ENCODE results near the gene LTBP2.

Gene LTBP2

DNA sequence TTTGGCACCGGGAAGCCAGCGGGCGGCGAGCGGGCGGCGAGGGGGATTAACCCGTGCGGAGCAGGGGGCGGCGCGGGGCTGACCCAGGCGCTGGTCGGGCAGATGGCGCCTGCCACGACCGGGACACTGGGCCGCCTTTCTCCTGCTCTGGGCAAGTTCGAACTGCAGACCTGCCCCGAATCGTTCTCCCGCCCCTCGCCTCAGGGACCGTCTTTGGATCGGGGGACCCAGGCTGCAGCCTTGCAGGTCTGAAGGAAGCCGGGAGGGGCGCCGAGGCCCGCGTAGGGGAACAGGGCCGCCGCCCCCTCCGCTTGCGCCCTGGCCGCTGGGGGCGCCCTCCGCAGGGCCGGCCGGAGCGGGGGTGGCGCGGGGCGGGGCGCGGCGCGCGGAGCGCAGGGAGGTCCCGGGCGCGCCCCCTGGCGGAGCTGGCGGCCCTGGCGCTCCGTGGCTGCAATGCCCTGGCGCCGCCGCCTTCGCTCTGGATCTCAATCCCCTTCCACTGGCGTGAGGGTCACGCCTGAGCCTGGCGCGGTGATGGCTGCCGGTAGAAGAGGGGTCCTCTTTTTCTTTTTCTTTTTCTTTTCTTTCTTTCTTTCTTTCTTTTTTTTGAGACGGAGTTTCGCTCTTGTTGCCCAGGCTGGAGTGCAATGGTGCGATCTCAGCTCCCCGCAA, 449 bp upstream of the LTBP2 start:
- peak; percentile 93 for DNase-seq (ENCODE audit: low spot score)

DNA sequence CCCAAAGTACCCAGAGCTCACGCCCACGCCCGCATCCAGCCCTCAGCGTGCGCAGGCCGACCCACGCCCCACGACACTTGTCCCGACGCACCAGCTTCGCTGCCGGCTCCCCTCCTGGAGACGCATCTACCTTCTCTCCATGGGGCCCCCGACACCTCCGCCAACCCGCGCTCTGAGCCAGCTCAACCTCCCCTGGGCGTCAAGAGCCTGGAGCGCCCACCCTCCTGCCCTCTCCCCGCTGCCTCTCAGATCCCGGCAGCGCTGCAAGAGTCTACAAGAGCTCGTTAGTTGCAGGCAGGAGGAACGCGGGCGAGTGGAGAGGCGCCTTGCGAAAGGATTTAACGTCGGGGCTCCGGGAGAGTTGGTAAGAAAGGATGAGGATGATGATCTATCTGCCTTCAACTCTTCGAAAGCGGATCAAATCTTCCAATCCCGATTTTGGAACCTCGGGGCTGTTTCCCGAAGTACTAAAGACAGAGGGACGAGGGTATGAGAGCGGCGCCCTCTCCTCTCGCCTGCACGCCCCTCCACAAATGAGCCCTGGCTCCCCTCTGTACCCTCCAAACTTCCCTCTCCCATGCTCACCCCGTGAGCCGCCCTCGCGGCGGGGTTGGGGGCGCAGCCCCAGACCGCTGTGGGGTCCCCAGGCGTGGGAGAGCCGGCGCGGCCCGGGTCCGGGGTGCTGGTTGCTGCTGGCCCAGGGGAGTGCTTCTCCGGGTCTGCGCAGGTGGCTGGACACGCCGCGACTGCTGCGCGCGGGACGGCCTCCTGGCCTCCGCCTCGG, 979 bp downstream of the LTBP2 start:
- DNase-seq (ENCODE audit: low spot score): no peak

DNA sequence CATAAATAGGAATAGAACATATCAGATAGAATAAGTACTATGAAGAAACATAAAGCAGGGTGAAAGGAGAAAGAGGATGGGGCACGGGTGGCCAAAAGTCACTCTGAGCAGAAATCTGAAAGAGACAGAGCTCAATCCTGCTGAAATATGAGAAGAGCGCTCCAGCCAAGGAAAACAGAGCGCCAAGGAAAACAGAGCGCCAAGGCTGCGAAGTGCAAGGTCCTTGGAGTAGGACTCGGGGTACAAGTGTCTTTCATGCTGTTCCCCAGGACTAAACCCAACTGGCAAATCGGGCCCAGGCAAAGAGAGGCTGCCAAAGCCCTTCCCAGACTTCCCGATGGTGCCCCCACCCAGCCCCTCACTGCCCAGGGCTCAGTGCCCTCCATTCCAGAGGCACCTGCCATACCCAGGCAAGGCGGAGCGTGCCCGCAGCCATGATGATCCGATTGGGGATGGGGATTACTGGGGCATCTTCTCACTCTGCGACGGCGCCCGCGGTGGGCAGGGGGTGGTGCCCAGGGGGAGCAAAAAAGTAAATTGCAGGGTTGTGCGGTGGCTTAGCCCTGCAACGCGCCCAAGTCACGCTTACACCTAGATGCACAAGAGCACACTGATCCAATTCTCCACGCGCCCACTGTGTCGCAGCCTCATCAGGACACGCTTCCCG, 1.7 kb downstream of the LTBP2 start:
- no peak for DNase-seq (ENCODE audit: low spot score)

DNA sequence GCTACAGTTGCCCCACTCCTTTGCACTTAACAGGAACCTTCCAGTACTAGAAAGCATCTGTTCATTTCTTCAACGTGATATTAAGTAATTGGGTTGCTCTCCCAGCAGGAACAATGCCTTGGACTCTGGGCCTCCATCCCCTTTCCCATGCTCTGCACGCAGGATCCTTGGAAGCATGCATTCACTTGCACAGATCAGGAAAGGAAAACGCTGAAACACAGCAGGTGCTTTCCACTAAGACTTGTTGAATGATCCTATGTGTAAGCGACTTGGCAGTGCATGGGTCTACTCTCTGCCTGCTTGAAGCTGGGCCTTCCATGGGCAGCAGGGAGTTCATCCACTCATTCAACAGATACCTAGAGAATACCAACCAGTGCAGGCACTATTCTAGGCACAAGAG, 2.3 kb downstream of the LTBP2 start:
- no peak for DNase-seq (ENCODE audit: low spot score)

DNA sequence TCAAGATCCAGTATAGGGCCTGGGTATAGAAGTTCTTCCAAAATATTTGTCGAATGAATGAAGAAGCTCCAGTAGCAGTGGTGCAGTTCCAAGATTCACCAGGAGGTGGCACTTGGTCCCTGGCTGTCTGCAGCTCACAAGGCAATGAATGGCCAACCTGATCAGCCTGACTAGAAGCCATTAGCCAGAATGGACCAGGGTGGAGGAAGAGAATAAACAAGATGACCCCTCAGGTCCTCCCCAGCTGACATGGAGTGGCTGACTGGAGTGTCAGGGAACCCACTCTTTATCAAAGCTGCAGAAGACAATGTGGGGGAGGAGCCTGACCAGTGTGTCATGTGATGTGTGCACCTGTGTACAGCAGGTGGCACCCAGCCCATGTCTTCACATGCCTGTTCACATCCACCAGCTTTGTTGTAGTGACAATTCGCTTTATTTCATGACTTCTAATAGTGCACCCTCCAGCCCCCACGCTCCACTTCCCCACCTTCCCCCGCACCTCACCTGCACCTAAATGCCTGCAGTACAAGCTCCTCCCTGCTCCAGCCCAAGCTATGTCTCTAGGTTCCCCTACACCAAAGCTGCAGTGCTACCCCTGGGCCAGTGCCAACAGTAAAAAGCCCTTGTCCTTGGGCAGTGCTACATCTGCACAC, 3.0 kb downstream of the LTBP2 start:
- DNase-seq (ENCODE audit: low spot score): peak; percentile 68

DNA sequence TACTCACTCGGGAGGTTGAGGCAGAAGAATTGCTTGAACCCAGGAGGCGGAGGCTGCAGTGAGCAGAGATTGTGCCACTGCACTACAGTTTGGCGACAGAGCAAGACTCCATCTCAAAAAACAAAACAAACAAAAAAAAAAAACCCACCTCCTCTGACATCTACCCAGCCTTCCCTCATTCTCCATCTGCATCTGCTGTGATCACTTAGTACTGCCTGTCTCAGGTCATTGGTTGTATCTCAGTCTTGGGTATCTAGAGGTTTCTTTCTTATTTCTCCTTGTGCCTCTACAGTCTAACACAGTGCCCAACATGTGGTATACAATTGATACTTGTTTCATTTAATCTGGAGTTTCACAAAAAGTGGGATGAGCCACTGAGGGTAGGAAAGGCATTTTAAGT, 5.3 kb downstream of the LTBP2 start:
- DNase-seq (ENCODE audit: low spot score): no peak

DNA sequence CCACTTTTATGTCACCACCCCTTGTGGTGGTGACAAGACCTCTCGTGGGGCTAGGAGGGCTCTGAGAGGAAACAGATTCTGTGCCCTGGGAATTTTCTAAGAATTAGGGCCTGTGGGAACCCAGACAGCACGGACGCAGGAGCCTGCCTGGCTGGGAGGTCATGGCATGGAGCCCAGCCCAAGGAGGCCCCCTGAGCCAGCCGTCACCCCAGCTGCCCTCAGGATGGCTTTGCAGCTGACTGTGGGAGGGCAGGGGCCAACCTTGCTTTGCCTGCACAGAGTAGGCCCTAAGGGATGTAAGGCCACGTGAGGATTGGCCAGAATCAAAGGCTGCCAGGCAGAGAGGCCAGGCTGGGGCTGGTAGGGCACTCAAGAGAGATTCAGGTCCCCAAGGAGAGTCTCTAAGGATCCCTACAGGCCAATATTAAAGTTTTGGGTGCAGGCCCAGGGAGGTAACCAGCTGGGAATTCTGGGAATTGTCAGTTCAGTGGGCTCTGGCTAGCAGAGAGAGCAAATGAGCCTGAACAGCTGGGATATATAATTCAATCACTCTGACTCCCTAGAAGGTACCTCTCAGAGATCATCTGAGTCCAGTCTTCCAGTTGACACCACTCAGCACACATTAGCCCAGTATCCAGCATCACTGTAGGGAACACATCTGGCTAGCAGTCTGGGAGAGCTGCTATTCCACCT, 6.4 kb downstream of the LTBP2 start:
- no peak for DNase-seq (ENCODE audit: low spot score)

DNA sequence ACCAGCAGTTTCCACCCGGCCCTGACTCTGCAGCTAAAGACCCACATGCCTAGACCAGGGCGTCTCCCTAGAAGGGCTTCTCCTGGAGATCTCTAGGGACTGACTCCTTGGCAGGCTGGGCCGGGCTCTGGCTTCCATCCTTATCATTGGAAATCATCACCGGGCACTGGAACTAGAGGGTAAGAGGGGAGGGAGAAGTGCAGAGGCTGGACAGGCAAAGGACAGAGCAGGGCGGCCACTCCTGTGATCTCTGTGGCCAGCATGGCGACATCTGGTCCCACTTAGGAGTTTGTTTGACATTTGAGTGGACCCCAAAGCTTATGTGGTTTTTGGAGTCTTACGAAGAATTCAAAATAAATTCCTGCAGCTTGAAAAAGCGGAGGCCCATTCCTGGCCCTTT, 7.1 kb downstream of the LTBP2 start:
- no peak for DNase-seq (ENCODE audit: low spot score)

DNA sequence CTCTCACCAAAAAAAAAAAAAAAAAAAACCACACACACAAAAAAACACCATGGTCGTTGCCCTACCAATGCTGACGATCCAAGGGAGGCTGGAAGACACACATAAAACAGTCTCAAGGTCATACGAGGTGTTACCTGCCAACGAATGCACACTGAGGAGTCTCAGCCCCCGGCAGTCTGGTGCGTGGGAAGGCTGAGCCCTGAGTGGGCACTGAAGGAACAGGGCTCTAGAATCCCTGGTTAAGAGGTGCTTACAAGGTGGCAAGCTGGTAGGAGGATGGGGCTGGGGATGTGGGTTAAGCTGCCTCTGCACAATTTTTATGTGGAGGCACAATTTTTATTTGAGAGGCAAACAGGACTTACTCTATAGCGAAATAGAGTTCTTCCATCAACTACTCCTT, 7.9 kb downstream of the LTBP2 start:
- no peak for DNase-seq (ENCODE audit: low spot score)

DNA sequence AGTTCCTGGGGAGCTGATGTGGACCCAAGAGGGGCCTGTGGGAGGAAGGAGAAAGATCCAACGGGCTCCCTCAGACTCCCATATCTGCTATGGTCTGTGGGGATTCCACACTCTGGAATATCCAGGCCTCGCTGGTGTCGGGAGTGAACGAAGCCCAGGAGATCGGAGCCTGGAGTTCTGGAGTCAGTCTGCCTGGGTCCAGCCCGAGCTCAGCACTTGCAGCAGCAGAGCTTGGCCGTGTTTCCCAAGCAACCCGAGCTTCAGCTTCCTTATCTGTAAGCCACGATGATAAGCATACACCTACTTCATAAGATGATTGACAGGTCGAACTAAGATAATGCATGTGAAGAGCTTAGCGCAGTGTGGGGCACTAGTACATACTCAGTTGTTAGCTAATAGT, 10.1 kb downstream of the LTBP2 start:
- no peak for DNase-seq (ENCODE audit: low spot score)

DNA sequence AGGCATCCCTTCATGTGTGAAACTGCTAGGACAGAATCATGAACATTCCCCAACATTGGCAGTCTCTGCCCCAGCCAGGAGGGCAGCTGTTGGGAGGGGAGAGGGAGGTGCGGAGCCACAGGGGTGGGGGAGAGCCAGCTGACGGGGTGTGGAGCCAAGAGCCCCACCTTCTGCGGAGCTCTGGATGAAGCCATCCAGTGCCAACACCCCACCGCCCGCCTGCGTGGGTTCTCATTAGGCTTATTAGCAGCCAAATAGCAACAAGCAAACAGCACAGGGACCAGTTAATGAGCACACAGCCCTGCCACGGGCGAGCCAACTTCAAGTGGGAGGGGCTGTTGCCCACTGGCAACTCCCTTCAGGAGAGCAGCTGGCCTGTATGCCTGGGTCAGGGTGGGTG, 12.1 kb downstream of the LTBP2 start:
- DNase-seq (ENCODE audit: low spot score): no peak

DNA sequence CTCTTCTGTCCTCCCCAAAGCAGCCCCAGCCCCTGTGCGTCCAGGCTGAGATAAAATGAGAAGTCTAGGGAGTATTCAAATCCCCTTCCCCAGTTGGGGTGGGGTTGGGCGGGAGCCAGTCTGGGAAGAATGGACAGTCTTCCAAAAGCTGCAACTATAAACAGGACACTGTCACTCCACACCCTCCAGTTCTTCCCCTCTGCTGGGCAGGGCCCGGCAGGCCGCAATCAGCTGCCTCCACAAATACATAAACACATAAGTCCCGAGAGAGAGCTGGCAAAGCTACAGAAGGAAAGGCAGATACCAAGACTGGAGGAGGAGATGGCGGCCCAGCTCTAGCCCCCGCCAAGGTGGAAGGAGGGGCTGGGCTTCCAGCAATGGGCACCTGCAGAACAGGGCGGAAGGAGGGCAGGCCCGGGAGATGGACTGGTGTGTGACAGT, 12.7 kb downstream of the LTBP2 start:
- DNase-seq (ENCODE audit: low spot score): no peak

DNA sequence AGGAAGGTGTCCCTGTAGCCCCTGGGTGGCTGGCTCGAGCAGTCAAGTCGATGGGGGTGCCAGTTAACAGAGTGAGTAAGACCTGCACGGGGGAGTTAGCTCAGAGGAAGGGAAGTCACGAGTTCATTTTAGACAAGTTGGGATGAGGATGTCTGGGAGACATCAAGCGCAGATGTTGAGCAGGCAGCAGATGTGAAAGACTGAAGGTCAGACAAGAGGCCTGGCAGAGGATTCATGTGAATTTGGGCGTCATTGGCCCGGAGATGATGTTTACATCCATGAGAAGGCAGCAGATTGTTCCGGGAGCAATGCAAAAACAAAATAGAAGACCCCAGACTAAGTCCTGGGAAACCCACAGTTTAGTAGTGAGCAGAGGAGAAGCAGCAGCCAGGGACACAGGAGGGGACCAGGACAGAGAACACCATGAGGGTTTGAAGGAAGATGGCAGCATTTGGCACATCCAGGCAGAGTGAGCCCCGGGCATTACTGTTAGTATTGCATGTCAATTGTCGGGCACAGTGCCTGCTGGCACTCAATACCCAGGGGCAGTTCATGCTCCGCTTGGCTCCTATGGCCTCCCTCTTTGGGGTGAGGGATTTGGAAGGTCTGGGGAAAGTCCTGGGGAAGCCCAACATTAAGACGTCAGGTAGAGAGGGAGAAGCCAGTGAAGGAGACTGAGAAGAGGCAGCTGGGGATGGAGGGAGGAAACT, 15.1 kb downstream of the LTBP2 start:
- no peak for DNase-seq (ENCODE audit: low spot score)

DNA sequence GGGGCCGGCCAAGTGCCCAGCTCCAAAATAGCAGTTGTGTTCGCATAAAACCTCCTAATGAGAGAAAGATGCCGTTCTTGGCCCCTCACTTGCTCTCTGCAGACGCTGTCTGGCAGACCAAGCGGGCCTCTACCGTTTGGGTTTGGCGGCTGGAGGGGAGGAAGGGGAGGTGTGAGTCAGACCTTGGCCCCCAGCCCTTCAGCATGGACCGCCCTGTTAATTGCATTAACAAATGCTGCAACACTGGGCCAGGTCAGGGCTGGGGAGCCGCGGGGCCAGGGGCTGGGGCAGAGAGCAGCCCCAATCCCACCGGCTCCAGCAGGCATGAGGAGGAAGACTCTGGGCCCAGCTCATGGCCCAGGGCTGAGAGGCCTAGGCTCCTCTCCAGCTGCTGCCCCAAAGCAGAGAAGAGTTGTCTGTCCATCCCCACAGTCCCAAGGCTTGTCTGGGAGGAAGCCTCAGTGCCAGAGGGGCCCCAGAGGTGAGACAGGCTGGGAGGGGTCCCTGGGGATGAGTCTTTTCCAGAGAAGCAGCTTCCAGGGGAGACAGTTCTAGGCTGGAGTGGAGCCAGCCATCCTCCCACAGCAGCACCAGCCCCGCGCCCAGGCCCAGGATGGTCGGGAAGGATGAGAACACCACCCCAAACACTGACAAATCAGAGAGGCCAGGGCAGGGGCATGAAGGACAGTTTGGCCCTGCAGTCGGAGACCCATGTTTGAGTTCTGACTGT, 16.9 kb downstream of the LTBP2 start:
- no peak for DNase-seq (ENCODE audit: low spot score)

DNA sequence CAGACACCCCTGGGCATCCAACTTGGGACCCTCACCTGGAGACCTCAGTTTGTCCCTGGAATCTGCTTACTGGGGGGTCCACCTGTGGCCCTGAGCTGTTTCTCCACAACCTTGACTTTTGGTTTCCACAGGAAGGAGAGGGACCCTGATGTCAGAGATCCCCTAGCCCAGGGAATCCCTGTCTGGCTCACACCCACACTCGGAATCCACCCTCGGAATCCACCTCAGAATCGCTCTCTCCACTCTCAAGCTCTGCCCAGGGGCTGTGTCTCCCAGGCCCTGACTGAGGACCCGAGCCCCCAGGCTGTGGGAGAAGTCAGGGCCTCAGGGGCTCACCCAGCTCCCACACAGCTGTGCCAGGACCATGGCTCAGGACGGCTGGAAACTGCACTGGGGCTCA, 17.4 kb downstream of the LTBP2 start:
- DNase-seq (ENCODE audit: low spot score): no peak

DNA sequence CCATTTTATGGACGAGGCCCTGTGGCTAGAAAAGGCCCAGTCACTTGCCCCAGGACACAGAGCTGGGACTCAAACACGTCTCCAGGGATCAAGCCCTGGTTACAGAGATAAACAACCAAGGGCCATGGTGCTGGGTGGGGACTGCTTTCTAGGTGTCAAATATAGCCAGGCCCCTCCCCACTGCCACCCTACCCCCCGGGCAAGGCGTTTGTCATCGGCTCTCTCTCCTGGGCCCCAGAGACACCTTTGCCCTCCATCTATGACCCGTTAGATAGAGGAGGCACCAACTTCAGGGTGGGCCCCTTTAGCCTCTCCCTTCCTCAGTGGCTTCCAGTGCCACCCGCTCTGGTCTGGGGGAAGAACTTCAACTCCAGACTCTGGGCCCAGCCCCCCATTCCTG, 18.0 kb downstream of the LTBP2 start:
- DNase-seq (ENCODE audit: low spot score): no peak

DNA sequence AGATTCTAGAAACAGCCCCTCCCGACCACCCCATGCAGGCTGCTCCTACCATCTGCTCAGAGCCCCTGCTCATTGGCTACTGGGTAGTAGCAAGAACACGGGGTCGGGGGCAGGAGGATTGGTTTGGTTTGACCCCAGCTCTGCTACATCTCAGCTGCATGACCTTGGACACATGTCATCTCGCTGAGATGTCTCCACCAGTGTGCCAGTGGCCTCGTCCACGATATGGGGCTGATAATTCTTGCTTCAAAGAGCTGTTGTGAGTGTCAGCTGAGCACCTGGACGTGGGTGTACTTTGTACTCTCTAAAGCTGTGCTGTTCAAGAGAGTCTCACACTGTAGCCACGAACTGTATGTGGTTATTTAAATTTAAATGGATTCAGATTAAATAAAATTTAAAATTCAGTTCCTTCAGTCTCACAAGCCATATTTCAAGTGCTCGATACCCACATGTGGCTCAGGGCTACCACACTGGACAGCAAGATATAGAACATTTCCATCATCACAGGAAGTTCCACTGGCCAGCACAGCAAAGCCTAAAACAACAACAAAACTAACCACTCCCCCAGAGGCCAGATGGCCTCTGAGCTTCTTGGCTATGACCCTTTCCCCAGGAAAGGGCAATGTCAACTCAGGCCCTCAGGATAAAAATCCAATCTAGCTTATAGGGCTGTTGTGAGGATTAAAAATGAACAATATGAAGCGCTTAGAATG, 18.6 kb downstream of the LTBP2 start:
- DNase-seq (ENCODE audit: low spot score): no peak

DNA sequence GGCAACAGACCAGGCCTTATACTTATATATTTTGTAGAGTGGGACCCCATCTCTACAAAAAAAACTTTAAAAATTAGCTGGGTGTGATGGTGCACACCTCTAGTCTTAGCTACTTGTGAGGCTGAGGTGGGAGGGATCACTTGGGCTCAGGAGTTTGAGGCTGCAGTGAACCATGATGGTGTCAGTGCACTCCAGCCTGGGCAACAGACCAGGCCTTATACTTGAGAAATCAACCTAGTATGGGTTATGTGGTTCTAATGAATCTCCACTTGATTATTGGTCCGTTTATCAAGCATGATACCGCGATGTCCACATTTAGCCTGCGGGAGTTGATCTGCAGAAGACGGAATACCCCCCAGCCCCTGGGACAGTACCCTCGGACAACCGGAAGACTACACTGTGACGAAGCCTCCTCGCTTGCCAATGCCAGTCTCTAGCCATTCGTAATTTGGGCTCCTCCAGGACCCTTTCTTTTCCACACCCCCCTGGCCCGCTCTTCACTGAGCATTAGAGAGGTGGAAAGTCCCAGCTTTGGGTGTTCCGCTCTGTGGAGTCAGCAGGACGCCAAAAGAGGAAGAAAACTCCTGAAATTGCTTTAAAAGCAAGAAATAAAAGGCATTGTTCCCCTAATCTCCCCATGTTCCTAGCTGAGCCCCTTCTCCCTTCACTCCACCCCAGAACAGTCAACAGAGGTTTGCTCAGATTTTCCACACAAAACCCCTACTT, 19.4 kb downstream of the LTBP2 start:
- no peak for DNase-seq (ENCODE audit: low spot score)

DNA sequence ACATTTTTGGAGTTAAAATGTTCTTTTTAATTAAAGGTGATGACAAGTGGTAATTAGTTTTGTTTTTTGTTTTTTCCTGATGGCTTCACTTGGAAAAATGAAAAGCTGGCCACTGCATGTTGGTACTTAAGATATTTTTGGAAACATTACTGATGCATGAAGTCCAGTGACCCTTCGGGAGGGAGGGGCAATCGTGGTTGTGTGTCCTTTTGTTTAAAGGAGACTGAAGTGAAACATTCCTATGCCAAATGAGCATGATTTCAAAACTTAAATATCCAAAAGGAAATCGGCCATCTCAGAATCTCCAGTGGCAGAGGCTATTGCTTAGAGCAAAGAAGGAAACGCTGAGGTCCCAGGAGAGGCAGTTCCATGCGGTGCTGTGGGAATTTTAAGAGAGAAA, 20.1 kb downstream of the LTBP2 start:
- no peak for DNase-seq (ENCODE audit: low spot score)

Measured in iPS-NIHi11 (cell line).